GM12878 (cell line): ENCODE data around the gene CDKL5. TPM values are rescaled to one million over a fixed set of nuclear protein-coding genes. Genes with fewer than 3 reads are reported as not detected.
A peak's percentile ranks its signal among the peaks of the same experiment; 100 is the strongest.

Experiments used
- CBX3 ChIP-seq: fragments of 200-600 bp; sonication (generic); IDR thresholded peaks from 2 replicates; pipeline ENCODE4 v1.6.1; 2016; ENCODE audit warnings: low read depth, borderline replicate concordance
- CEBPB ChIP-seq, 2 experiments: fragments of 150-350 bp in 1 of 2; IDR thresholded peaks; 2 replicates each; pipeline ENCODE4 v1.6.1; 2012 to 2014; ENCODE audit warnings: low read depth in 2 of 2, low read length in 2 of 2, borderline replicate concordance in 1 of 2, inconsistent platforms in 1 of 2
- IKZF1 ChIP-seq: fragments of 450-650 bp; conservative IDR thresholded peaks from 2 replicates; pipeline ENCODE4 v1.6.1; 2017; ENCODE audit warnings: antibody characterized with exemption, mild to moderate bottlenecking
- IRF4 ChIP-seq: IDR thresholded peaks from 2 replicates; pipeline ENCODE4 v1.6.1; 2011; ENCODE audit warnings: low read depth, low read length
- KAT2A ChIP-seq: conservative IDR thresholded peaks from 2 replicates; pipeline ENCODE4 v1.6.1; 2011; ENCODE audit warnings: low read depth, low read length; ENCODE audit not compliant: control insufficient read depth
- MTA3 ChIP-seq: IDR thresholded peaks from 2 replicates; pipeline ENCODE4 v1.6.1; 2012; ENCODE audit warnings: low read length, inconsistent platforms, borderline replicate concordance
- NFXL1 ChIP-seq: fragments of 450-650 bp; IDR thresholded peaks from 2 replicates; pipeline ENCODE4 v1.6.1; 2017; ENCODE audit warnings: antibody characterized with exemption, mild to moderate bottlenecking, borderline replicate concordance
- RELA ChIP-seq: fragments of 450-650 bp; IDR thresholded peaks from 2 replicates; pipeline ENCODE4 v1.8.0; 2014; ENCODE audit warnings: borderline replicate concordance; ENCODE audit not compliant: partially characterized antibody
- RFX5 ChIP-seq: IDR thresholded peaks from 2 replicates; pipeline ENCODE4 v1.6.1; 2011; ENCODE audit warnings: low read depth, low read length, improper control_type of control experiment
- polyA plus RNA-seq, 11 experiments: library from polyadenylated mRNA; depleted of rRNA in 4 of 11; unstranded in 6 of 11; stranded (reverse) in 5 of 11; fragments of >200 nt; fragmentation: Nextera tagmentation in 4 of 11; fragmentation: Illumina TruSeq in 1 of 11; extraction: Ambion mirVana in 4 of 11; extraction: Trizol in 1 of 11; gene quantifications; 1 replicate in 1 of 11; 2 replicates in 10 of 11; pipeline versions ENCODE4 v1.2.1 to v1.2.3, GENCODE V29; 2011 to 2016; ENCODE audit warnings: inconsistent platforms in 2 of 11, missing spikeins in 2 of 11, low read depth in 1 of 11
- total RNA-seq, 4 experiments: library from RNA; depleted of rRNA in 3 of 4; stranded (reverse); fragments of >200 nt in 3 of 4; fragmentation: Illumina TruSeq in 1 of 4; extraction: Trizol in 1 of 4; gene quantifications; 2 replicates each; pipeline versions ENCODE4 v1.2.1 to v1.2.3, GENCODE V29; 2013 to 2021
- TF ChIP-seq, protein P1 (sequence below): fragments of 450-650 bp; IDR thresholded peaks from 2 replicates; pipeline ENCODE4 v1.6.1; 2017; ENCODE audit warnings: antibody characterized with exemption, mild to moderate bottlenecking, moderate library complexity
- TF ChIP-seq, protein P2 (sequence below): fragments of 450-650 bp; conservative IDR thresholded peaks from 2 replicates; pipeline ENCODE4 v1.6.1; 2017; ENCODE audit warnings: mild to moderate bottlenecking, moderate library complexity

CDKL5 gene
- total and polyA plus RNA-seq, 10 of the 15 experiments (the other 5 are each of a cell fraction or from before 2014, with no cell fraction given), result 1.4 to 14.5 (median 6.3) TPM

DNA sequence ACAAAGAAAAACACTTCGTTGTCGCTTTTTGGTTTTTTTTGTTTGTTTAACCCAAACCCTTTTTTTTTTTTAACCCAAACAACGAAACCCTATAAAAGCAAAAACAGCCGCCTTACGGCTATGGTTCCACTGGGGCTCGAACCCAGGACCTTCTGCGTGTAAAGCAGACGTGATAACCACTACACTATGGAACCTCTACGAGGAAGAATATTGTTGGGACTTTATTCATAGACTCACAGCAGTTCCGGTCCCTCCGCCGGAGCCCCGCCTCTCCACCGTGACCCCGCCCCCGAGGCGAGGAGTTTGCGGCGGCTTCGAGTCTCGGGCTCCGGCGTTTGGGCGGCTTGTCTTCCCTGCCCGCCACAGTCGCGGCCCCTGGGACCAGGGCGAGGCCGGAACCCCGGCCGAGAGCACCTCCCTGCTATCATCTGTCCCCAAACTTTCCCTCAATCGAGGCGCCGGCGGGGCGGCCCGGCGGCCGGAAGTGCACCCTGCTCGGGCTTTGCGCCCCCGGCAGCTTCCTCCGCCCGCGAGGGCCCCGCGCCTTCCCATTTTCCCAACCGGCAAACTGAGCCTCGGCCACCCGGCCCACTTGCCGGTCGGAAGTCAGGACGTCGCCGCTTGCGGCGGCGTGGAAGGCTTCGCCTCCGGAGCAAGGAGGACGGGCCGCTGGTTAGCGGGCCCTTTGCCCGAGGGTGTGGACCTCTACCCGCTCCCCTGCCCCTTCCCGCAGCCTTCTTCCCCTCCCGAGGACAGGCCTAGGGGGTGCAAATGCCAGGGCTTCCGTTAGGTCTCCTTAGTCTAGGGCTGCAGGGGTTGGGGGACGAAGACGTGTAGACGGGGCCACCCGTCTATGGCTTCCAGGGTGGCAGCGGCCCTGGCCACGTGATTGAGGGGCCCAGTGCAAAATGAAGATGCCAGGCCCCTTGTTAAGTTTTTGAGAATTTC is 249.7 kb downstream of the CDKL5 start (continued):
- TF ChIP-seq, protein P1, sequence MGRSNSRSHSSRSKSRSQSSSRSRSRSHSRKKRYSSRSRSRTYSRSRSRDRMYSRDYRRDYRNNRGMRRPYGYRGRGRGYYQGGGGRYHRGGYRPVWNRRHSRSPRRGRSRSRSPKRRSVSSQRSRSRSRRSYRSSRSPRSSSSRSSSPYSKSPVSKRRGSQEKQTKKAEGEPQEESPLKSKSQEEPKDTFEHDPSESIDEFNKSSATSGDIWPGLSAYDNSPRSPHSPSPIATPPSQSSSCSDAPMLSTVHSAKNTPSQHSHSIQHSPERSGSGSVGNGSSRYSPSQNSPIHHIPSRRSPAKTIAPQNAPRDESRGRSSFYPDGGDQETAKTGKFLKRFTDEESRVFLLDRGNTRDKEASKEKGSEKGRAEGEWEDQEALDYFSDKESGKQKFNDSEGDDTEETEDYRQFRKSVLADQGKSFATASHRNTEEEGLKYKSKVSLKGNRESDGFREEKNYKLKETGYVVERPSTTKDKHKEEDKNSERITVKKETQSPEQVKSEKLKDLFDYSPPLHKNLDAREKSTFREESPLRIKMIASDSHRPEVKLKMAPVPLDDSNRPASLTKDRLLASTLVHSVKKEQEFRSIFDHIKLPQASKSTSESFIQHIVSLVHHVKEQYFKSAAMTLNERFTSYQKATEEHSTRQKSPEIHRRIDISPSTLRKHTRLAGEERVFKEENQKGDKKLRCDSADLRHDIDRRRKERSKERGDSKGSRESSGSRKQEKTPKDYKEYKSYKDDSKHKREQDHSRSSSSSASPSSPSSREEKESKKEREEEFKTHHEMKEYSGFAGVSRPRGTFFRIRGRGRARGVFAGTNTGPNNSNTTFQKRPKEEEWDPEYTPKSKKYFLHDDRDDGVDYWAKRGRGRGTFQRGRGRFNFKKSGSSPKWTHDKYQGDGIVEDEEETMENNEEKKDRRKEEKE, result no peak
- TF ChIP-seq RFX5 (no peak), MTA3 (no peak), IRF4 (no peak), NFXL1 (no peak), KAT2A (no peak), RELA (no peak), CEBPB (IDR thresholded peaks at IDR 0.05; ENCODE audit: borderline replicate concordance in 1 of 2, low read depth in 2 of 2, low read length in 2 of 2) (no peak), IKZF1 (peak; percentile 55), CBX3 (no peak)
- TF ChIP-seq, protein P2, sequence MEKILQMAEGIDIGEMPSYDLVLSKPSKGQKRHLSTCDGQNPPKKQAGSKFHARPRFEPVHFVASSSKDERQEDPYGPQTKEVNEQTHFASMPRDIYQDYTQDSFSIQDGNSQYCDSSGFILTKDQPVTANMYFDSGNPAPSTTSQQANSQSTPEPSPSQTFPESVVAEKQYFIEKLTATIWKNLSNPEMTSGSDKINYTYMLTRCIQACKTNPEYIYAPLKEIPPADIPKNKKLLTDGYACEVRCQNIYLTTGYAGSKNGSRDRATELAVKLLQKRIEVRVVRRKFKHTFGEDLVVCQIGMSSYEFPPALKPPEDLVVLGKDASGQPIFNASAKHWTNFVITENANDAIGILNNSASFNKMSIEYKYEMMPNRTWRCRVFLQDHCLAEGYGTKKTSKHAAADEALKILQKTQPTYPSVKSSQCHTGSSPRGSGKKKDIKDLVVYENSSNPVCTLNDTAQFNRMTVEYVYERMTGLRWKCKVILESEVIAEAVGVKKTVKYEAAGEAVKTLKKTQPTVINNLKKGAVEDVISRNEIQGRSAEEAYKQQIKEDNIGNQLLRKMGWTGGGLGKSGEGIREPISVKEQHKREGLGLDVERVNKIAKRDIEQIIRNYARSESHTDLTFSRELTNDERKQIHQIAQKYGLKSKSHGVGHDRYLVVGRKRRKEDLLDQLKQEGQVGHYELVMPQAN, result no peak
